Nephron (organoid): ENCODE results near the gene ACBD4.

Experiments used
- H3K27ac Mint-ChIP-seq, 3 experiments: 2 replicates each; pipeline ENCODE4 v1.8.0; 2020; ENCODE audit warnings: mixed read lengths in 3 of 3, mild to moderate bottlenecking in 2 of 3, moderate library complexity in 1 of 3
- H3K27me3 Mint-ChIP-seq: 2 replicates; pipeline ENCODE4 v1.8.0; 2021; ENCODE audit warnings: low read depth, mild to moderate bottlenecking, moderate library complexity, mixed read lengths
- H3K36me3 Mint-ChIP-seq: 2 replicates; pipeline ENCODE4 v1.8.0; 2020; ENCODE audit warnings: low read depth, mixed read lengths
- H3K4me1 Mint-ChIP-seq: 2 replicates; pipeline ENCODE4 v1.8.0; 2020; ENCODE audit warnings: mixed read lengths
- H3K4me3 Mint-ChIP-seq, 3 experiments: 2 replicates each; pipeline ENCODE4 v1.8.0; 2020; ENCODE audit warnings: mild to moderate bottlenecking in 3 of 3, mixed read lengths in 3 of 3, moderate library complexity in 2 of 3
- H3K9me3 Mint-ChIP-seq: 2 replicates; pipeline ENCODE4 v1.8.0; 2020; ENCODE audit warnings: mixed read lengths
- CTCF ChIP-seq, 3 experiments: fragments of 200-600 bp; sonication (generic); IDR thresholded peaks; one replicate each; pipeline ENCODE4 v1.5.0; 2021; ENCODE audit warnings: antibody characterized with exemption in 3 of 3; ENCODE audit not compliant: unreplicated experiment in 3 of 3

ACBD4 gene

GRCh38 chr17:45108595-45109521 lies 26.6 kb upstream of the ACBD4 start:
- Mint-ChIP-seq H3K36me3 (peaks cover 30% of the 10 kb centered on the region), H3K27me3 (no peaks in the 10 kb centered on the region), H3K27ac (peak overlapping the region in 2 of 3 experiments; percentile 43 to 70), H3K9me3 (no peaks in the 10 kb centered on the region), H3K4me1 (no peaks in the 10 kb centered on the region), H3K4me3 (no peak overlapping the region)
- no peak for TF ChIP-seq CTCF (IDR thresholded peaks at IDR 0.05; ENCODE audit: unreplicated experiment in 3 of 3)

- Mint-ChIP-seq H3K9me3 (no peaks in the 10 kb centered on the region), H3K4me1 (no peaks in the 10 kb centered on the region), H3K36me3 (peaks cover 16% of the 10 kb centered on the region), H3K27ac (peak overlapping the region; percentile 66 to 91 (median 69)), H3K27me3 (no peaks in the 10 kb centered on the region), H3K4me3 (no peak overlapping the region)
- no peak for TF ChIP-seq CTCF (IDR thresholded peaks at IDR 0.05; ENCODE audit: unreplicated experiment in 3 of 3)
These were observed 24.5 kb upstream of the ACBD4 start for GRCh38 chr17:45110676-45111611.

GRCh38 chr17:45111850-45112249 lies 23.6 kb upstream of the ACBD4 start:
- TF ChIP-seq CTCF (IDR thresholded peaks at IDR 0.05; ENCODE audit: unreplicated experiment in 3 of 3) = no peak
- Mint-ChIP-seq H3K36me3 (peaks cover 13% of the 10 kb centered on the region), H3K4me3 (no peak overlapping the region), H3K9me3 (no peaks in the 10 kb centered on the region), H3K4me1 (no peaks in the 10 kb centered on the region), H3K27ac (peak overlapping the region; percentile 66 to 91 (median 69)), H3K27me3 (no peaks in the 10 kb centered on the region)

GRCh38 chr17:45112559-45113423 lies 22.7 kb upstream of the ACBD4 start:
- peaks cover 8% of the 10 kb centered on the region for H3K36me3 Mint-ChIP-seq
- H3K4me1 Mint-ChIP-seq = no peaks in the 10 kb centered on the region
- TF ChIP-seq CTCF (IDR thresholded peaks at IDR 0.05; ENCODE audit: unreplicated experiment in 3 of 3) = no peak
- no peak overlapping the region for H3K4me3 Mint-ChIP-seq
- no peaks in the 10 kb centered on the region for H3K27me3 Mint-ChIP-seq
- H3K9me3 Mint-ChIP-seq = no peaks in the 10 kb centered on the region
- H3K27ac Mint-ChIP-seq = no peak overlapping the region

GRCh38 chr17:45113424-45113754 lies 22.1 kb upstream of the ACBD4 start:
- H3K4me1 Mint-ChIP-seq = no peaks in the 10 kb centered on the region
- H3K9me3 Mint-ChIP-seq = no peaks in the 10 kb centered on the region
- H3K27me3 Mint-ChIP-seq = no peaks in the 10 kb centered on the region
- no peak overlapping the region for H3K27ac Mint-ChIP-seq
- peaks cover 8% of the 10 kb centered on the region for H3K36me3 Mint-ChIP-seq
- no peak overlapping the region for H3K4me3 Mint-ChIP-seq
- no peak for TF ChIP-seq CTCF (IDR thresholded peaks at IDR 0.05; ENCODE audit: unreplicated experiment in 3 of 3)
